ENCODE data around the gene POLR1A. TPM values are rescaled to one million over a fixed set of nuclear protein-coding genes. Genes with fewer than 3 reads are reported as not detected.

POLR1A gene
- total and polyA plus RNA-seq, 4 donors = 3.2 to 12.3 (median 6.1) TPM

GRCh38 chr2:86006524-86006923, 99.2 kb downstream of the POLR1A start (continued):
- no peak for TF ChIP-seq ZBTB33 (IDR thresholded peaks at IDR 0.05)
- no peak for TF ChIP-seq FOXA1 (IDR thresholded peaks at IDR 0.05)

- no peak overlapping the region for H3K9ac ChIP-seq (ENCODE audit: low read depth in 1 of 2, low read length in 2 of 2)
- DNase-seq (ENCODE audit: low spot score) = no peak
- H3K36me3 ChIP-seq (ENCODE audit: control insufficient read depth in 4 of 4, insufficient read depth in 3 of 4, low read depth in 1 of 4, low read length in 3 of 4) = no peaks in the 10 kb centered on the region
- WGBS = 92% methylated on average over 3 of the region's 3 CpGs
- peaks cover 0 to 6% (median 3%) of the 10 kb centered on the region in 4 donors for H3K4me1 ChIP-seq (ENCODE audit: control insufficient read depth in 4 of 4, insufficient read depth in 4 of 4, low read length in 3 of 4)
- TF ChIP-seq GABPA (IDR thresholded peaks at IDR 0.05 in 1 of 2, conservative IDR thresholded peaks at IDR 0.05 in 1 of 2) (no peak), RXRA (IDR thresholded peaks at IDR 0.05) (no peak)
- TF ChIP-seq, protein P1, sequence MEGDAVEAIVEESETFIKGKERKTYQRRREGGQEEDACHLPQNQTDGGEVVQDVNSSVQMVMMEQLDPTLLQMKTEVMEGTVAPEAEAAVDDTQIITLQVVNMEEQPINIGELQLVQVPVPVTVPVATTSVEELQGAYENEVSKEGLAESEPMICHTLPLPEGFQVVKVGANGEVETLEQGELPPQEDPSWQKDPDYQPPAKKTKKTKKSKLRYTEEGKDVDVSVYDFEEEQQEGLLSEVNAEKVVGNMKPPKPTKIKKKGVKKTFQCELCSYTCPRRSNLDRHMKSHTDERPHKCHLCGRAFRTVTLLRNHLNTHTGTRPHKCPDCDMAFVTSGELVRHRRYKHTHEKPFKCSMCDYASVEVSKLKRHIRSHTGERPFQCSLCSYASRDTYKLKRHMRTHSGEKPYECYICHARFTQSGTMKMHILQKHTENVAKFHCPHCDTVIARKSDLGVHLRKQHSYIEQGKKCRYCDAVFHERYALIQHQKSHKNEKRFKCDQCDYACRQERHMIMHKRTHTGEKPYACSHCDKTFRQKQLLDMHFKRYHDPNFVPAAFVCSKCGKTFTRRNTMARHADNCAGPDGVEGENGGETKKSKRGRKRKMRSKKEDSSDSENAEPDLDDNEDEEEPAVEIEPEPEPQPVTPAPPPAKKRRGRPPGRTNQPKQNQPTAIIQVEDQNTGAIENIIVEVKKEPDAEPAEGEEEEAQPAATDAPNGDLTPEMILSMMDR (IDR thresholded peaks at IDR 0.05; ENCODE audit: low read depth, low read length, missing input control) = no peak
- TF ChIP-seq, protein P2, sequence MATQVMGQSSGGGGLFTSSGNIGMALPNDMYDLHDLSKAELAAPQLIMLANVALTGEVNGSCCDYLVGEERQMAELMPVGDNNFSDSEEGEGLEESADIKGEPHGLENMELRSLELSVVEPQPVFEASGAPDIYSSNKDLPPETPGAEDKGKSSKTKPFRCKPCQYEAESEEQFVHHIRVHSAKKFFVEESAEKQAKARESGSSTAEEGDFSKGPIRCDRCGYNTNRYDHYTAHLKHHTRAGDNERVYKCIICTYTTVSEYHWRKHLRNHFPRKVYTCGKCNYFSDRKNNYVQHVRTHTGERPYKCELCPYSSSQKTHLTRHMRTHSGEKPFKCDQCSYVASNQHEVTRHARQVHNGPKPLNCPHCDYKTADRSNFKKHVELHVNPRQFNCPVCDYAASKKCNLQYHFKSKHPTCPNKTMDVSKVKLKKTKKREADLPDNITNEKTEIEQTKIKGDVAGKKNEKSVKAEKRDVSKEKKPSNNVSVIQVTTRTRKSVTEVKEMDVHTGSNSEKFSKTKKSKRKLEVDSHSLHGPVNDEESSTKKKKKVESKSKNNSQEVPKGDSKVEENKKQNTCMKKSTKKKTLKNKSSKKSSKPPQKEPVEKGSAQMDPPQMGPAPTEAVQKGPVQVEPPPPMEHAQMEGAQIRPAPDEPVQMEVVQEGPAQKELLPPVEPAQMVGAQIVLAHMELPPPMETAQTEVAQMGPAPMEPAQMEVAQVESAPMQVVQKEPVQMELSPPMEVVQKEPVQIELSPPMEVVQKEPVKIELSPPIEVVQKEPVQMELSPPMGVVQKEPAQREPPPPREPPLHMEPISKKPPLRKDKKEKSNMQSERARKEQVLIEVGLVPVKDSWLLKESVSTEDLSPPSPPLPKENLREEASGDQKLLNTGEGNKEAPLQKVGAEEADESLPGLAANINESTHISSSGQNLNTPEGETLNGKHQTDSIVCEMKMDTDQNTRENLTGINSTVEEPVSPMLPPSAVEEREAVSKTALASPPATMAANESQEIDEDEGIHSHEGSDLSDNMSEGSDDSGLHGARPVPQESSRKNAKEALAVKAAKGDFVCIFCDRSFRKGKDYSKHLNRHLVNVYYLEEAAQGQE (IDR thresholded peaks at IDR 0.05) = no peak
- TF ChIP-seq, protein P3, sequence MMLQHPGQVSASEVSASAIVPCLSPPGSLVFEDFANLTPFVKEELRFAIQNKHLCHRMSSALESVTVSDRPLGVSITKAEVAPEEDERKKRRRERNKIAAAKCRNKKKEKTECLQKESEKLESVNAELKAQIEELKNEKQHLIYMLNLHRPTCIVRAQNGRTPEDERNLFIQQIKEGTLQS (IDR thresholded peaks at IDR 0.05) = no peak
- H3K27ac ChIP-seq (ENCODE audit: low read depth in 1 of 2, low read length in 2 of 2) = no peak overlapping the region
- H3K4me3 ChIP-seq (ENCODE audit: low read depth in 1 of 3, low read length in 3 of 3) = no peak overlapping the region
- no peaks in the 10 kb centered on the region for H3K27me3 ChIP-seq (ENCODE audit: control insufficient read depth in 4 of 4, insufficient read depth in 4 of 4, low read length in 3 of 4)
- peaks cover 2 to 5% (median 3%) of the 10 kb centered on the region in 4 donors for H3K9me3 ChIP-seq (ENCODE audit: control insufficient read depth in 4 of 4, low read length in 3 of 4)
Measured at GRCh38 chr2:86003967-86004366, 101.7 kb downstream of the POLR1A start.

- 88% methylated on average over 1 of the region's 1 CpG for WGBS
- no peaks in the 10 kb centered on the region for H3K36me3 ChIP-seq (ENCODE audit: control insufficient read depth in 4 of 4, insufficient read depth in 3 of 4, low read depth in 1 of 4, low read length in 3 of 4)
- H3K27me3 ChIP-seq (ENCODE audit: control insufficient read depth in 4 of 4, insufficient read depth in 4 of 4, low read length in 3 of 4) = no peaks in the 10 kb centered on the region
- no peak for TF ChIP-seq RAD21 (IDR thresholded peaks at IDR 0.05)
- TF ChIP-seq YY1 (IDR thresholded peaks at IDR 0.05) = no peak
- no peak for TF ChIP-seq SP1 (IDR thresholded peaks at IDR 0.05)
- no peak for TF ChIP-seq FOXA2 (IDR thresholded peaks at IDR 0.05)
- no peak for TF ChIP-seq GABPA (IDR thresholded peaks at IDR 0.05 in 1 of 2, conservative IDR thresholded peaks at IDR 0.05 in 1 of 2)
- TF ChIP-seq ZBTB33 (IDR thresholded peaks at IDR 0.05) = no peak
- H3K4me3 ChIP-seq (ENCODE audit: low read depth in 1 of 3, low read length in 3 of 3) = no peak overlapping the region
- DNase-seq (ENCODE audit: low spot score) = no peak
- H3K9me3 ChIP-seq (ENCODE audit: control insufficient read depth in 4 of 4, low read length in 3 of 4) = peaks cover 2 to 5% (median 3%) of the 10 kb centered on the region in 4 donors
- H3K9ac ChIP-seq (ENCODE audit: low read depth in 1 of 2, low read length in 2 of 2) = no peak overlapping the region
- H3K27ac ChIP-seq (ENCODE audit: low read depth in 1 of 2, low read length in 2 of 2) = no peak overlapping the region
- H3K4me1 ChIP-seq (ENCODE audit: control insufficient read depth in 4 of 4, insufficient read depth in 4 of 4, low read length in 3 of 4) = peaks cover 0 to 6% (median 3%) of the 10 kb centered on the region in 4 donors
Measured at GRCh38 chr2:86003104-86003503, 102.6 kb downstream of the POLR1A start.
